GM10266 (cell line): ENCODE results near the gene CSMD2.

Experiments
- DNase-seq: peaks from one replicate; pipeline ENCODE4 v3.0.0; 2012; ENCODE audit errors: extremely low spot score
- TF ChIP-seq, protein P1 (sequence below): IDR thresholded peaks from 2 replicates; pipeline ENCODE4 v1.5.1; 2012; ENCODE audit warnings: mild to moderate bottlenecking, low read depth; ENCODE audit not compliant: control insufficient read depth, insufficient read depth; ENCODE audit errors: missing control alignments

Gene CSMD2

DNA sequence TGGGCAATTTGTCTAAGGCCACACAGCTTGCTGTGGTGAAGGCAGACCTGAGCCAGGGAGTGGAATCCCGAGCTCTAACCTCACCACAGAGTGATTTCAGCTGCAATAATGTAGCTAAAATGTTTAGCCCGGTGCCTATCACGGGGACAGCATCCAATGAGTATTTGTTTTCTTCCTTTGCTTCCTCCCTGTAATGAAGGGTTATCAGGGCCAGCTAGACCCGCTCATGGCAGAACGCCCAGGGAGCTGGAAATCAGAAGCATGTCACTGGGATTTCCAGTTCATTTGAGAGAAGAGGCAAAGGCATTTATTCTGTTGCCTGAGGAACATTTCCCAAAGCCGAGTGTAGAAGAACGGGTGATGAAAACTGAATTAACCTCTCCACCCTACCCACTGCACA, 509.5 kb downstream of the CSMD2 start:
- DNase-seq, result no peak
- TF ChIP-seq, protein P1, sequence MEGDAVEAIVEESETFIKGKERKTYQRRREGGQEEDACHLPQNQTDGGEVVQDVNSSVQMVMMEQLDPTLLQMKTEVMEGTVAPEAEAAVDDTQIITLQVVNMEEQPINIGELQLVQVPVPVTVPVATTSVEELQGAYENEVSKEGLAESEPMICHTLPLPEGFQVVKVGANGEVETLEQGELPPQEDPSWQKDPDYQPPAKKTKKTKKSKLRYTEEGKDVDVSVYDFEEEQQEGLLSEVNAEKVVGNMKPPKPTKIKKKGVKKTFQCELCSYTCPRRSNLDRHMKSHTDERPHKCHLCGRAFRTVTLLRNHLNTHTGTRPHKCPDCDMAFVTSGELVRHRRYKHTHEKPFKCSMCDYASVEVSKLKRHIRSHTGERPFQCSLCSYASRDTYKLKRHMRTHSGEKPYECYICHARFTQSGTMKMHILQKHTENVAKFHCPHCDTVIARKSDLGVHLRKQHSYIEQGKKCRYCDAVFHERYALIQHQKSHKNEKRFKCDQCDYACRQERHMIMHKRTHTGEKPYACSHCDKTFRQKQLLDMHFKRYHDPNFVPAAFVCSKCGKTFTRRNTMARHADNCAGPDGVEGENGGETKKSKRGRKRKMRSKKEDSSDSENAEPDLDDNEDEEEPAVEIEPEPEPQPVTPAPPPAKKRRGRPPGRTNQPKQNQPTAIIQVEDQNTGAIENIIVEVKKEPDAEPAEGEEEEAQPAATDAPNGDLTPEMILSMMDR, result no peak

DNA sequence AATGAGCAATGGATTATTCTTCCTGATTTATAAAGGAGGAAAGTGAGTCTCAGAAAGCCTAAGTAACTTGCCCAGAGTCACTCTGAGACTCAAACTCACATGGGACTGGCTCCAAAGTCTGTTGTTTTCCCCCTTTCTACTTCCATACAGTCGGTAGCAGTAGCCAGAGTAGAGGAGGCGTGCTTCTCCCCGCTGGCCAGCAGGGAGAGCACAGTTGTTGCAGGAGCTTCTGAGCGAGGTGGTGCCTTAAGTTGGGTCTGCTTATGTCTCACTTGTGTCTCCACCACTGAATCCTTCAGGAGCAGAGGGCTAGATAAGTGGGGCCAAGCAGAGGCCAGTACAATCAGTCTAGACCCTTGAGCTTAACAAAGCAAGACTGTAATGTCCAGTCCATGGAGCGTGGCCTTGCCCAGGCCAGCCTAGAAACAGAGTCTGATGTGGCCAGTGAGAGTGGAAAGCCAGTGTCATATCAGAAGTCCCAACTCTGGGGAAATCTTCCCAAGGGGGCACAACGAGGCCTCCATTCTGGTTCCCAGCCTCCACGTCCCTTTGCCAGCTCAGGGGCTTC, 510.7 kb downstream of the CSMD2 start:
- no peak for DNase-seq
- TF ChIP-seq, protein P1, result peak; percentile 7

DNA sequence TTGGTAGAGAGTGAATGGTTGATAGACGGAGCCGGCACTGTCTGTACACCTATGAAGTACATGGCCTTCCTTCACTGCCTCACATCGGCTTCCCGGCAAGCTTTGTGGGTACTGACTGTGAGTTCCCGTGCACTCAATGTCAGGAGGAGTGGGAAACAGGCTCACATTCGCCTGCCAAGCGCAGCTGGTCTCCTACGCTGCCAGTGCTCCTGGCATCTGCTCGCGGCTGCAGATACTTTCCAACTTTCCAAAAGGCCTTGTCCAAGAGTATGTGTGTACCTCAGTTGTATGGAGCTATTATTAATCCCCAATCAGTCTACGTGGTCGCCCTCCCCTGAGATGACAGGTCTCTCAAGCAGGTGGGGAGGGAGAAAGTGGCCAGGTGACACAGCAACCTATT, 511.8 kb downstream of the CSMD2 start:
- TF ChIP-seq, protein P1, result no peak
- DNase-seq, result no peak

DNA sequence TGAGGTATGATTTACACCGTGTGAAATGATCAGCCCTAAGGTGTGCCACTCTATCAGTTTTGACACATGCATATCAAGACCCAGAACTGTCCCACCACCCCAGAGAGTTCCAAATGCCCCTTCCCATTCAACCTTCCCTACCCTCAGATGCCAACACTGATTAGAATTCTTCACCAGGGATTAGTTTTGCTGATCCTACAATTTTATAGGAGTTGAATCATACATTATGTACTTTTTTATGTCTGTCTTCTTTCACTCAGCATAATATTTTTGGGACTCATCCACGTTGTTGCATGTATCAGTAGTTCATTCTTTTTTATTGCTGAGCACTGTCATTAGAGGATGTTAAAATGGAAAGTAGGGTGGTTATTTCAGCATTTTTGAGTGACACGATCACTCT, 514.3 kb downstream of the CSMD2 start:
- TF ChIP-seq, protein P1, result no peak
- no peak for DNase-seq

DNA sequence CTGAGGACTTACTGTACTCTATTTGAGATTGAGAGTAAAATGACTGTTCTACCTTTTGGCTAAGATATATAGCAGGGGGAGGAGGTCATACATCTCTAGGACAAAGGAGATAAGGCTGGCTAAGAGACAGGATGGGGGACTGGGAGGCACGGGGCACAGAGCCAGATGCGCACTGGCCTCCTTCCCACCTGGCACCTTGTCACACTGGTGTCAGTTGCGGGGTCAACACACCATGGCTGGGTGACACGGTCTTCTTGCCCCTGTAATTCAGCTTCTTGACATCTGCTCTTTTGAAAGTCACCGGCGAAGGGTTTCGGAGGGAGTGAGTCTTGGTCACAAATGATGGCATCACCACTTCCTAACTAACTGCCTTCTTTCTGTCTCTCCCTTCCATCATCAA, 515.3 kb downstream of the CSMD2 start:
- TF ChIP-seq, protein P1, result no peak
- no peak for DNase-seq

DNA sequence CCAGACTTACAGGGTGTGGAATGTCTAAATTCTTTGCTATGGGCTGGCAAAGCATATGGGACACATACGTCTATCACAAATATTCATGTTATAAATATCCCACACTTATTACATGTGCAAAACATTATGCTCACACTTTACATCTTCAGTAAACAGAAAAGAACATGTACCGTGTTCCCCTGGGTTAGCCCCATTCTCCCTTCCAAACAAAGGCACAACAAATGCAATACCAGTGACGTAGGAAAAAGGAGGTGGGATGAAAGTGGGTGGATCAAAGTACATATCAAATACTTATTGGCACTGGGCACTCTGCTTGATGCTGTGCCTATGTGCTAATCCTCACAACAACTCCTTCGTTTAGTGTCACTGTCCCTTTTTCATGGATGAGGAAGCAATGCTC, 521.8 kb downstream of the CSMD2 start:
- DNase-seq, result no peak
- TF ChIP-seq, protein P1, result no peak

DNA sequence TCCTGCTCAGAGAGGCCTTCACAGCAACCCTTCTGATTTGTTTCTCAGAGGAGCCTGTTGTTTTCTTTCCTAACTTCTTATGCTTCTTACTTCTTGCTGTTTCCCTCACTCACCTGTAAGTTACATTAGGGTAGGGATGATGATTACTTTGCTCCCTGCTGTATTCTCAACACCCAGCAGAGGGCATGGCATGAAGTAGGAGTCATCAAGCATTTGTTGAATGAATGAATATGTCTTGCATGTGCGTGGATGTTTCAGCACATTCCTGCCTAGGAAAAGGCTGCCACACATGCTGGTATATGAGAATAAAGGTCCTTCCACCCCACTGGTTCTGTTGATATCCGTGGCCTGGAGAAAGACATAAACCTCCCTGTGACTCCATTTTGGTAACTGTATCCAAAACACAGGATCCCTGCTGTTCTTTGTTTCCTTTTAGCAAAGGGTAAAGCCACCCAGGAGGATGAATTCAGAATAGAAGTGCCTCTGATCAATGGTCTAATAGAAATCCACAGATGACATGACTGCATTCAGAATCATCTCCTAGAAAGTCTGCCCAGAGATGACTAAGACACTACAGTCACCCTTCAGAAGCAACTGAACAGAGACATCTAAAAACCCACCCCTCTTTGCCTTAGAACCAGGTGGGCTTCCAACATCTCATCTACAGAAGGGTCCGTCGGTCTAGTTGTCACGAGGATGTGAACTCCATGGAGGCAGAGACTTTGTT, 523.8 kb downstream of the CSMD2 start:
- DNase-seq, result no peak
- TF ChIP-seq, protein P1, result peak; percentile 30
